ENCODE measurements around the gene RFX2. TPM values are rescaled to one million over a fixed set of nuclear protein-coding genes. Genes with fewer than 3 reads are reported as not detected.

RFX2 gene
- total RNA-seq, 1 donor from 2014 or later: 6.5 TPM

GRCh38 chr19:6044056-6044805, 66.1 kb downstream of the RFX2 start:
- Mint-ChIP-seq H3K4me3 (ENCODE audit: unreplicated experiment) (no peak overlapping the region), H3K27me3 (ENCODE audit: low read depth) (no peaks in the 10 kb centered on the region), H3K4me1 (ENCODE audit: low read depth) (peaks cover 11% of the 10 kb centered on the region), H3K36me3 (ENCODE audit: low read depth) (peaks cover 1% of the 10 kb centered on the region), H3K9me3 (ENCODE audit: low read depth) (no peaks in the 10 kb centered on the region), H3K27ac (ENCODE audit: unreplicated experiment) (no peak overlapping the region)
- TF ChIP-seq CTCF (IDR thresholded peaks at IDR 0.05): no peak
- peak; percentile 68 for DNase-seq (ENCODE audit: low spot score)

- TF ChIP-seq CTCF (IDR thresholded peaks at IDR 0.05): no peak
- Mint-ChIP-seq H3K27ac (ENCODE audit: unreplicated experiment) (no peak overlapping the region), H3K4me3 (ENCODE audit: unreplicated experiment) (no peak overlapping the region), H3K9me3 (ENCODE audit: low read depth) (no peaks in the 10 kb centered on the region), H3K4me1 (ENCODE audit: low read depth) (peaks cover under 1% of the 10 kb centered on the region), H3K36me3 (ENCODE audit: low read depth) (peaks cover 7% of the 10 kb centered on the region), H3K27me3 (ENCODE audit: low read depth) (no peaks in the 10 kb centered on the region)
- peak; percentile 46 for DNase-seq (ENCODE audit: low spot score)
These were observed 67.2 kb downstream of the RFX2 start for GRCh38 chr19:6042776-6043726.

- peaks cover 7% of the 10 kb centered on the region for H3K36me3 Mint-ChIP-seq (ENCODE audit: low read depth)
- H3K27ac Mint-ChIP-seq (ENCODE audit: unreplicated experiment): no peak overlapping the region
- no peak overlapping the region for H3K4me3 Mint-ChIP-seq (ENCODE audit: unreplicated experiment)
- no peaks in the 10 kb centered on the region for H3K4me1 Mint-ChIP-seq (ENCODE audit: low read depth)
- H3K27me3 Mint-ChIP-seq (ENCODE audit: low read depth): no peaks in the 10 kb centered on the region
- no peak for TF ChIP-seq CTCF (IDR thresholded peaks at IDR 0.05)
- no peaks in the 10 kb centered on the region for H3K9me3 Mint-ChIP-seq (ENCODE audit: low read depth)
- peak; percentile 71 for DNase-seq (ENCODE audit: low spot score)
These were observed 68.3 kb downstream of the RFX2 start for GRCh38 chr19:6041991-6042481.

GRCh38 chr19:6041071-6041470, 69.2 kb downstream of the RFX2 start:
- DNase-seq (ENCODE audit: low spot score): peak; percentile 29
- H3K9me3 Mint-ChIP-seq (ENCODE audit: low read depth): no peaks in the 10 kb centered on the region
- no peak overlapping the region for H3K4me3 Mint-ChIP-seq (ENCODE audit: unreplicated experiment)
- no peaks in the 10 kb centered on the region for H3K4me1 Mint-ChIP-seq (ENCODE audit: low read depth)
- TF ChIP-seq CTCF (IDR thresholded peaks at IDR 0.05): no peak
- H3K27ac Mint-ChIP-seq (ENCODE audit: unreplicated experiment): no peak overlapping the region
- peaks cover 8% of the 10 kb centered on the region for H3K36me3 Mint-ChIP-seq (ENCODE audit: low read depth)
- H3K27me3 Mint-ChIP-seq (ENCODE audit: low read depth): no peaks in the 10 kb centered on the region

- Mint-ChIP-seq H3K27me3 (ENCODE audit: low read depth) (no peaks in the 10 kb centered on the region), H3K36me3 (ENCODE audit: low read depth) (peaks cover 8% of the 10 kb centered on the region), H3K27ac (ENCODE audit: unreplicated experiment) (no peak overlapping the region), H3K4me1 (ENCODE audit: low read depth) (no peaks in the 10 kb centered on the region), H3K9me3 (ENCODE audit: low read depth) (no peaks in the 10 kb centered on the region), H3K4me3 (ENCODE audit: unreplicated experiment) (no peak overlapping the region)
- no peak for TF ChIP-seq CTCF (IDR thresholded peaks at IDR 0.05)
- peak; percentile 81 for DNase-seq (ENCODE audit: low spot score)
These were observed 70.6 kb downstream of the RFX2 start for GRCh38 chr19:6039566-6040225.

Measured in chondrocyte (in vitro differentiated cells).